HG02870 (cell line): ENCODE measurements around the gene TECPR1.

ENCODE experiments used
- ATAC-seq: cut with Tn5 transposase; IDR thresholded peaks from one replicate; pipeline ENCODE4 v1.9.1; 2021; ENCODE audit warnings: mild to moderate bottlenecking, moderate library complexity; ENCODE audit not compliant: unreplicated experiment

Gene TECPR1

DNA sequence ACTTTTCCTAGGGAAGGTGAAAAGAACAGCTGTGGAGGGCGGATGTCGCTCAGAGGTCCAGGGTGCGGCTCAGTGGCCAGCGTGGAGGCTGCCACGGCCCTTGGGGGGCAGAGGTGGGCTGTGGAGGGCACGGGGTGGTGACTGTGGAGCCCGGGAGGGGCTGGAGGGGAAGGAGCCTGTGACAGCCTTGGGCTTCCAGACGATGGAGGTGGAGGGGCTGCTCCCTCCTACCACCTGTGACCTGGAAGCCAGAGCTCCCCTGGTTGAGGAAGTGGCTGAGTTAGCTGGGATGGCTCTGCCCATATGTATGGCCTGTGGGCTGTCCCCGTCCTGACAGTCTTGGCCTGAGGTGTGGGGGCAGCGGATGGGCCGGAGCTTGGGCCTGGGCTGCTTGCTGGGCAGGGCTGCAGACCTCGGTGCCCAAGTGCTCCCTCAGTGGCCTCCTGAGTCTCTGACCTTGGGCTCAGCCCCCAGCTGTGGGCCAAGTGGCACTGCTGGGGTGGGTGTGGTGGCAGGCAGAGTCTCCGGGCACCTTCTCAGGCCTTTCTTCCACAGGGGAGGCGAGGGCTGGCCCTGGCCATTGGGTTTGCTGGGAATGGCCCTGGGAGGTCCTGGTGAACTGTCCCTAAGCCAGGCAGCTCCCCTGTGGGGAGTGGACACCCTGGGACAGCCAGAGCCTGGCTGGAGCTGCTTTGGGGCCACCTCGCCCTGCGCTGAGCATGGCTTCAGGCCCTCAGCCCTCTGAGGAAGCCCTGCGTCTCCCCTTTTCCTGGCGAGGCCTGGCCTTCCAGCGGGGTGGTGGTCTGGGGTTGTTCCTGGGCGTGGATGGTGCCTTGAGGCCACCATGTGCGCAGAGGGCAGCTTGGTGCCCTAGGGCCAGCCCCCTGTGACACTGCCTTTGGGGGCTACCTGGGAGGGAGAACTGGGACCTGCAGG is 33.4 kb upstream of the TECPR1 start:
- no peak for ATAC-seq

DNA sequence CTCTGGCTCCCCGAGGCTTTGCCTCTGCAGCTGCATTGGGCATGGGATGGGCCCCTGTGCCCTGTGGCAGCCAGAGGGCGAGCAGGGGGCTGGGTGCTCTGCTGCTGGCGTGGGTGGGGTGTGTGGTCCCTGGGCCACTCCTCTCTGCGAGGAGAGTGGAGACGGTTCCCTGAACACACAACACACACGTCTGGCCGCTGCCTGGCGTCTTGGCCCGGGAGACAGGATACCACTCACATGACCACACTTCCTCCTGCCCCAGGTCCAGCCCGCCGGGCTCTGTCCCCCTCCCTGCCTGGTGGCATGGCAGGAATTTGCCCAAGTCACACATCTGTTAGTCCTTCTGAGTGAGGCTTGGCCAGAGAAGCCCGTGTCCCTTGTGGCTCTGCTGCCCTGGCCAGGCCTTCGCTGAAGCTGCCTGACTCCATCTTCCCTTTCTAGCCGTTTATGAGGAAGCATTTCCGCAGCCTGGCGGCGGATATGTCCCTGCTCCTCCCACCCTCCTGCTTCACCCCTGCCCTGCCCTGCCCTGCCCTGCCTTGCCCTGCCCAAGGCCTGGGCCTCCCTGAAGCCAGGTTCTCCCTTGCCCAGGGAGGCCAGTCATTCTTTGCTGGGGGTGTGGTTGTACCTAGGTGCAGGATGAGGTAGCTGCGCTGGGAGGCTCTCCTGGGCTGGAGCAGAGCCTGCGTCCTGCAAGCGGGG is 32.5 kb upstream of the TECPR1 start:
- no peak for ATAC-seq

DNA sequence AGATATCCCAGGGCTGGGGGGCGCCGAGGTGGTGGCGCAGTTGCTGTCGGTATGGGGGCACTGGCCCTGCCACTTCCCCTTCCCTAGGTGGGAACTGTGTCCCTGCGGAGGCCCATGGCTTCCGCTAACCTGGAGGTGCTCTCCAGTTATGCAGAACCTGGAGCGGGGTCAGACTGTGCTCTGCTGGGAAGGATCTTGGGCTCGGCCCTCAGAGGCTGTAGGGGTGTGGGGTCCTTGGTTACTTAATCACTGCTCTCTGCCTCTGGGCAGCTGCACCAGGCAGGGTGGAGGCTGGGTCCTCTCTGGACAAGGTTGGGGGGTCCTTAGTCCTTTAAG is 31.8 kb upstream of the TECPR1 start:
- no peak for ATAC-seq

DNA sequence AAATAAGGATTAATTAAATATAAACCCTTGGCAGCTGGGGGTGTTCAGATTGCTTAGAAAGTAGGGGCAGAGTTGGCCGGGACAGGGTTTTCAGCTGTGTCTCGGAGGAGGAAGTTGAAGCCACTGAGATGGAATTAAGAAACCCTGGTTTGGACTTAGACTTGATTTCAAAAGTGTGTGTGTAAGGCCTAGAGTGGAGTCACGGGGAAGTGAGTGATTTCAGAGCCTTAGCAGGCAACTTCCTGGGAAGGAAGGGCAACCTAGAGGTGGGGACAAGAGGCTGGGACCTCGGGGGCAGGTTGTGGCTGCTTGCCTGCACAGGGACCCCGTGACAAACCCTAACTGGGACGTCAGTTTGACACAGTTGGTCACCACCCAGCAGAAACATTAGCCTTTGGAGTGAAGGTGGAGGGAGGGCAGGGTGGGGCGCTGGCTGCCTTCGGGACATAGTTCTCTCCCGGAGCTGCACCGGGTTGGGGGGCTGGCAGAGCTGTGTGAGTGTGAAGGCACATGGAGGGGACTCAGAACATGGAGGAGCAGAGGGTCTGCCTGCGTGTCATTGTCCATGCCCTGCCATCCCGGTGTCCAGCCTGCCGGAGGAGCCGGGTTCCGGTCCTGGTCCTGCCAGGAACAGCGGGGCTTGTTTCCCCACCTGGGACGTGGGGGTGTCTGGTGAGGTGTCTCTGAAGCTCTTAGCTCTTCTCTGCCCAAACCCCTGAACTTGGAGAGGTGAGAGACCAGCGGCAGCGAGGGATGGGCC is 31.3 kb upstream of the TECPR1 start:
- no peak for ATAC-seq

DNA sequence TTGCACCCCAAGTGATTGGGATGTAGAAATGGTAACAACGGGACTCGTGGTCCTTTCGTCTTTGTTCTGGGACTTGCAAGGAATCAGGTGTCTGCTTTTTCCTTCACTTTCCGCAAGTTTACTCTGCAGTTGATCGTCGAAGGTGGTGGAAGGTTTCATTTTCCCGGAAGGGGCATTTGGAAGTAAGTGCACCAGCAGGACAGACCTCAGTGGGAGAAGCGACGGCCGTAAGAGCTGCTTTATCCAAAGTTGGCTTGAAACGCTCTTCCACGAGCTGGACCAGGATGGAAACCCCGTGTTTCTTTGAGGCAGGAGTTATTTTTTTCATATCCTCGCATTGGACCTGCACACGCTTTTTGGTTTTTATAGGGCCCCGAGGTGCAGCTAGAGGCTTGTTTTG is 30.7 kb upstream of the TECPR1 start:
- no peak for ATAC-seq

DNA sequence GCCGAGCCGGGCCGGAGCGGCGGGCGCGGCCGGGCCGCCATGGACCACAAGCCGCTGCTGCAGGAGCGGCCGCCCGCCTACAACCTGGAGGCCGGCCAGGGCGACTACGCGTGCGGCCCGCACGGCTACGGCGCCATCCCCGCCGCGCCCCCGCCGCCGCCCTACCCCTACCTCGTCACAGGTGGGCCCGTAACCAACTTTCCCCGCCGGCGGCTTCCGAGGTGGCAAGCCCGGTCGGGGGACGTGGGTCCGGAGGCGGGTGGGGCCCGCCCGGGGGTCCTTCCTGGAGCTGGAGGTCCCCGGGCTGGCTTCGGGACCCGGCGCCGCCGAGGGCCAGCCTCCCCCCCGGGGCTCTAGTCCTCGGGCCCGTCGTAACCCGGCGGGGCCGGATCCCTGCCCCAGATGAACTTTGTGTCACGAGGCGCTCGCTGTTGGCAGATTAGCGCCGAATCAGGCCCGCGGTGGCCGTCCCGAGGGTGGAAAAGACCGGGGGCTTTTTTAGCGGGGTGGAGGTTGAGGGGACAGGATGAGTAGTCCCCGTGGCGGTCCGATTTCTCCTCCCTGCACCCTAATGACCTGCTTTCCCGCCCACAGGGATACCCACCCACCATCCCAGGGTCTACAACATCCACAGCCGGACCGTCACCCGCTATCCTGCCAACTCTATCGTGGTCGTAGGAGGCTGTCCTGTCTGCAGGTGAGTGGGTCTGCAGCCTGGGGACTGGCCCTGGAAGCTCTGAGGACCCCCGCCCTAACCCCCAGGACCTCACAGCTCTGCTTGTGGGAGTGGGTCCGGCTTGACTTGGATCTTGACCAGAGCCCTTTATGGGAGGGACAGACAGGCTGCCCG is 29.9 kb upstream of the TECPR1 start:
- ATAC-seq = peak; percentile 30

DNA sequence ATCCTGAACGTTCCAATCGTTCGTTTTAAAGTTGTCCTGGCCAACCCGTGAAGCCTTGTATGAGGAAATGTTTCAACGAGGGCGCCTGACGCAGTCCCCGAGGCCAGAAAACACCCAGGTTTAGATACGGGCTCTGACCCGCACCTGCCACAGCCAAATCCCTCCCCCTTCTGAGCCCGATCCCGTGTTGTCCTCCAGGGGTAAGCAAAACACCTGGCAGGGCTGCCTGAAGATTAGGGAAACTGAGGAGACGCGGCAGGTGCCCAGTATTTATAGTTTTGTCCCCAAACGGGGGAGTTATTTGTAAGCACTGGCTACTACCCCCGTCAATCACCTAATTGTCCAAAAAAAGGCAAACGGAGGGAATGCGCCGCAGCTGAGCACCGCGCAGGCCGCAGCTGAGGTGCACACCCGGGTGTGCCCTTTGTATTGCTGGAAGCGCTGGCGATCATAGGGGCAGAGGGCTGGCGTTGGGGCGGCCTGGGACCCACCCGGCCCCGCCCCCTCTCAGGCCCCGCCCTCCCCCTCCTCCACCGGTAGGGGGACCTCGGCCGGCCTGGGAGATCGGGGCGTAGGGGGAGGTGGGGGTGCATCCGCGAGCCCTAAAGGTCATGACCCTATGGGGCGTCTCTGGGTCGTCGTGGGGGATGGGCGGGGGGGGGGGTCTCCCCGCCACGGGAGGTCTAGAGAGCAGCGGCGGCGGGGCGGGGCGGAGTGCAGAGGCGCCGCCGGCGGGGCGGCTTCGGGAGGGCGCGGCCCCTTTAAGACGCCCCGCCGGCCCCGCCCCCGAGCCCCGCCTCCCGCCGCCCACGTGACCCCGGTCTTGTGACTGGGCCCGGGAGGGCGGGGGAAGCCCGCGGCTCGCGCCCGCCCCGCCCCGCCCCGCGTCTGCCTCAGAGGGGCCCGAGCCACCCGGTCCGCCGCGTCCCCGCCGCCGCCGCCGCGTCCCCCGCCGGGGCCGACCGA is 29.0 kb upstream of the TECPR1 start, which contains the start of gene BRI3:
Gene BRI3 (plus strand): TSS at position 896 of the 966 bp plus-strand sequence. CDS start 110 bp downstream, outside the sequence.
- peak; percentile 77 for ATAC-seq

DNA sequence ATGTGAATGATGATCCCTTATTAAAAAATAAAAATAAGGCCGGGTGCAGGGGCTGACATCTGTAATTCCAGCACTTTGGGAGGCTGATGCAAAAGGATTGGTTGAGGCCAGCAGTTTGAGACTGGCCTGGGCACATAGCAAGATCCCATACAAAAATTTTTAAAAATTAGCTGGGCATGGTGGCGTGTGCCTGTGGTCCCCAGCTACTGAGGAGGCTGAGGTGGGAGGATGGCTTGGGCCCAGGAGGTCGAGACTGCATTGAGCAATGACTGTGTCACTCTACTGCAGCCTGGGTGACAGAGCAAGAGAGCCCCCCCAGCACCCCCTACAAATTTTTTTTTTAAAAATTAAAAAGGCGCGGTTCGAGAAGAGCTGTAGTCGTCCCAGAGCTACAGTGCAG is 28.3 kb upstream of the TECPR1 start:
- no peak for ATAC-seq

DNA sequence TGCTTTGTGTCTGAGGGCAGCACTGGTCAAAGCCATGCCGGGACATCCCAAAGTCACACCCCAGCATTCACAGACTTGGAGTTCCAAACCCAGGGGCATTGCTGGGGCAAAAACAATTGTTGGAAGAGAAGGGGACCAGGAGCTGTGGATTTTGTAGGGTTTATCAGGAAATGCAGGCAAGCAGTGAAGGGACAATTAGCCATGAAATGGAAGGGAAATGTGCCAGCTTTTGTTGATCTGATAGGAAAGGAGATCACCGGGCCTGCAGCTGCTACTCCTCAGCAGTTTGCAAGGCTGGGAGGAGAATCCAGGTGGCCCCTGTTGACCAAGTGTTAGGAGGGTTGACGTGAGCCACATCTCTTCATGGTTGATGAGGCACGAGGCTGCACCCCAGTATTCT is 26.9 kb upstream of the TECPR1 start:
- ATAC-seq = no peak

DNA sequence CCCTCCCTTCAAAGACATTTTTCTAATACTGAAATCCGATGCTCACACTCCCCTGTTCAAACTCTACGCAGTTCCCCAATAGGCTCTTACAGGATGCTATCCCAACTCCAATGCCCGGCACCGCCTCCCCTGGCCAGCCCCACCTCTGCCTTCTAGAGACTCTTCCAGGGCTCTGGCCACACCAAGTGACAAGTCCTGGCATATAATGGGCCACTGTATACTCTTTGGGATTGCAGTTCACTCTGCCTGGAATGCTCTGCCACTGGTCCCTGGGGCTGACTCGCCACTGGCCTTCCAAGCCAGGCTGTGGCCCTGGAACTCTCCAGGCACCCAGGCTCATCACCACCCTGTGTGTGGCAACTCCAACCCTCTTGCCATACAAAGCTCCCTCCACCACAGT is 26.4 kb upstream of the TECPR1 start:
- no peak for ATAC-seq

DNA sequence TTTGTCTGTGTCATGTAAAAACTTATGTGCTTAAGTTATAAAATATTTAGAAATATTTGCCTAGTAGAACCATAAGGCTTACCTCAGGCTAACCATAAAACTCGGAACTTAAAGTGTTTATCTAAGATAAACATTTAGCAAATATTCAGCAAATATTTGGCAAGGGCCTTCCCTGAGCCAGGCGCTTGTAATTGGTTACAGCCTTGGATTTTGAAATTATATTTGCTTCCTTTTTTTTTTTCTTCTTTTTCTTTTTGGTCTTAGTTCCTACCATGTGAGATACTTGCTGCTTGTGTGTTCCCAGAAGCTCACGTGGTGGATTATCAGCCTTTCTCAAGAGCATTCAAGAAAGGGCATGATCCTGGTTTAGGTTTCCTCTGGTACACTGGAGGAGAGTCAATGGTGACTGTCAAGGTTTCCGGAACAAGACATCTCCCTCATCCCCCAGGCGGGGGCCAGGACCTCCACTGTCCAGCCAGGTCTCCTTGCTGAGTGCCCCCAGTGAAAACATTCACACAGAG is 24.3 kb upstream of the TECPR1 start:
- no peak for ATAC-seq

DNA sequence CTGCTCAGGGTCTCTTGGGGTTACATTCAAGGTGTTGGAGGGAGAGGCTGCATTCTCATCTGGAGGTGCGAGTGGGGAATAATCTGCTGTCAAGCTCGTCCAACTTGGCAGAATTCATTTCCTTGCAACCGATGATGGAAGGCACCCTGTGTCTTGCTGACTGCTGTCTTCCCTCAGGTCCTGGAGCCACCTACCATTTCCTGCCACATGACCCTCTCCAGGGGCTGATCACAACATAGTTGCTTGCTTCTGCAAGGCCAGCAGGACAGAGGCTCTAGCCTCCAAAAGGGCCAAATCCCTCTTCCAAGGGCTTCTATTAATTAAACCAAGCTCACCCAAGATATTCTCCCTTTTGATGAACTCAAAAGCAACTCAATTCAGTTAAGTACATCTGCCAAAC is 15.3 kb upstream of the TECPR1 start:
- no peak for ATAC-seq

DNA sequence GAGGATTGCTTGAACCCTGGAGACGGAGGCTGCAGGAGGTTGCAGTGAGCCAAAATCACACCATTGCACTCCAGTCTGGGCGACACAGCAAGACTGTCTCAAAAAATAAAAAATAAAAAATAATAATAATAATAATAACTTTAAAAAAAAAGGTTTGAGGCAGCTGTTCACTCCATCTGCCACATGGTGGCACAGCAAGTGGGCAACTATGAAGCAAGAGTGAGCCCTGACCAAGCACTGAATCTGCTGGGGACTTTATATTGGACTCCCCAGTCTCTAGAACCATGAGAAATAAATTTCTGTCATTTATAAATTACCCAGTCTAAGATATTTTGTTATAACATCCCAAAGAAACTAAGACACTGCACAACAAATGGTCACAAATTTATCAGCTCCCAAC is 14.8 kb upstream of the TECPR1 start:
- no peak for ATAC-seq

DNA sequence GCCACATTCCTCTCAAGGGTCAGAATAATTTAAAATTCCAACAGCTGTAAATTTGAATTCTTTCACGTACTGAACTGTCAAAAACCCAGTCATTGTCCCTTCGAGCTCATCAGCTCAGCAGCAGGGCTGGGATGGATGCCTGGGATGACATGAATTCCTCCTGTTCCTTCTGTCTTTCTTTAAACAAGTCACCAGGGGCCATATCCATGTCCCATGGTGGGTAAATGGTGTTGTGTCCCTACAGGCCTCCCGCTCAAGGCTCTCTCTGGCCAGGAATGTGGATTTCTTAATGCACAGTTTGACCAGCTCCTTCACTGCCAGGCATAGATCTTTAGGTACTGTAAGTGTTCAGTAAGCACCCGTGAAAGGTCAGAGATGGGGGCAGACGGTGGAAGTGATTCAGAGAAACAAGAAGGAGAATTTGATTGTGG is 13.8 kb upstream of the TECPR1 start:
- no peak for ATAC-seq

DNA sequence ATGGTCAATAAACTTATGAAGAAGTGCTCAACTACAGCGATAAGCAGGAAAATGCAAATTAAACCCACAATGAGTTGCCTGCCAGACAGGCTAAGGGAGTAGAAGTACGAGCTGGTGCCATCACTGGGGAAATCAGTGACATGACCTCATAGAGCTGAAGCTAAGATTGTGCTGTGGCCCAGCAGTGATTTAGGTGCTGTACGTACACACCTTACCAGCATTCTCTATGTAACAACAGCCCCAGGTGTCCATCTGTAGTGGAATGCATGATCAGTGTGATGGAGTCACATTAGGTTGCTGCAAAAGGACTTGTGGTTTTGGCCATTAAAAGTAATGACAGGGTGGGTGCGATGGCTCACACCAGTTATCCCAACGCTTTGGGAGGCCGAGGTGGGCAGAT is 5.7 kb upstream of the TECPR1 start:
- ATAC-seq = no peak

DNA sequence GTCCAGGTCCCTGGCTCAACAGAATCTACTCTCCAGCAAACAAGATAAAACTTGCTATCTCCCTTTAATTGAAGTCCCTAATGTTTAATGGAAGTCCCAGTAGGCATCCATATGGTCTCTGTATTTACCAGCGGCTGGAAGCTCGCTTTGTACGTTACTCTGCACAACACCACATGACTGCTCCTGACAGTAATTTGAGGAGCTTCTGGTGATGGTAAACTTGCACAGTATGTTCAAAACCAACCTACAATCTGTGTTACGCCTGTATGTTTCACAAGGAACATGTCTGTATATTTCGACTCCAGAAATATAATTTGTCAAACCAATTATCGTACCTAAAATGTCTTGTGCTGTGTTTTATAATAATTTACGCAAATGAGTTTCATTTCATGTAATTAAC is 4.4 kb upstream of the TECPR1 start:
- ATAC-seq = no peak

DNA sequence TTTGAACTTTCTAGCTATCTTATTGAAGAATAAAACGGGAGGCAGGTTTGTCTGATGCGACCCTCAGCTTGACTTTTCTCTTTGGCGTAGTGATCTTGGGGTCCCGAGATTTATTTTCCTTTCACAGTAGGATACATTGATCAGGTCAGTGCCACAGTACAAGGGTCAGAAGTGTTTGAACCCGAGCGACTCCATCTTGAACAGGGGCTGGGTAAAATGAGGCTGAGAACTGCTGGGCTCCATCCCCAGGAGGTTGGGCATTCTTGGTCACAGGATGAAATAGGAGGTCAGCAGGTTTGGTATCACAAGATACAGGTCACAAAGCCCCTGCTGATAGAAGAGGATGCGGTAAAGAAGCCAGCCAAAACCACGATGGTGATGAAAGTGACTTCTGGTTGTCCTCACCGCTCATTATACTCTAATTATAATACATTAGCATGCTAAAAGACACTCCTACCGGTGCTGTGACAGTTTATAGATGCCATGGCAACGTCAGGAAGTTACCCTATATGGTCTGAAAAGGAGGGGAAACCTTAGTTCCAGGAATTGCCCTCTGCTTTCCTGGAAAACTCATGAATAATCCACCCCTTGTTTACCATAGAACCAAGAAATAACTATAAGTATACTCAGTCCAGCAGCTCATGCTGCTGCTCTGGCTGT is 3.0 kb upstream of the TECPR1 start:
- no peak for ATAC-seq

DNA sequence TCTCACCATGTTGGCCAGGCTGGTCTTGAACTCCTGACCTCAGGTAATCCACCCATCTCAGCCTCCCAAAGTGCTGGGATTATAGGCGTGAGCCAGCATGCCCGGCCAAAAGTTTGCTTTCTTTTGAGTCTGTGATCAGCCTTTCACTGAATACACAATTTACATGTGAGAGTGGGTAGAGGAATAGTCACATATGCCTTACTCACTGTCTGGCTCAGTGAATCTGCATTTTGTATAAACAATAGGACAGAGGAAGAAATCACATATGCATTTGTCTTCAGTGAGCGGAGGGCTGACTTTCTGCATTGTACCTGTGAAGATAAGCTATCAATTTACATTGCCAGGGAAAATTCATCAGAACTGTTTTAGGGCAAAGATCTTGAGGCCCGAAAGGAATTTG is 2.5 kb upstream of the TECPR1 start:
- ATAC-seq = no peak
